ENCODE measurements around the gene FAM217B.
A peak's percentile ranks its signal among the peaks of the same experiment; 100 is the strongest.

FAM217B gene, protein sequence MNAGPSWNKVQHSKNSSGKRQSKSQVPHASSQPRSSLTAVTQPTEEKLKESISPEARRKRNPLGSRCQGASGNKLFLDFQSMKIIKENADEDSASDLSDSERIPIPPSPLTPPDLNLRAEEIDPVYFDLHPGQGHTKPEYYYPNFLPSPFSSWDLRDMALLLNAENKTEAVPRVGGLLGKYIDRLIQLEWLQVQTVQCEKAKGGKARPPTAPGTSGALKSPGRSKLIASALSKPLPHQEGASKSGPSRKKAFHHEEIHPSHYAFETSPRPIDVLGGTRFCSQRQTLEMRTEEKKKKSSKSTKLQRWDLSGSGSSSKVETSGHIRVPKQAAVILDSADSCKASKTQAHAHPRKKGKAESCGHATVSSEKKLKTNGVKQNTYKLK

DNA sequence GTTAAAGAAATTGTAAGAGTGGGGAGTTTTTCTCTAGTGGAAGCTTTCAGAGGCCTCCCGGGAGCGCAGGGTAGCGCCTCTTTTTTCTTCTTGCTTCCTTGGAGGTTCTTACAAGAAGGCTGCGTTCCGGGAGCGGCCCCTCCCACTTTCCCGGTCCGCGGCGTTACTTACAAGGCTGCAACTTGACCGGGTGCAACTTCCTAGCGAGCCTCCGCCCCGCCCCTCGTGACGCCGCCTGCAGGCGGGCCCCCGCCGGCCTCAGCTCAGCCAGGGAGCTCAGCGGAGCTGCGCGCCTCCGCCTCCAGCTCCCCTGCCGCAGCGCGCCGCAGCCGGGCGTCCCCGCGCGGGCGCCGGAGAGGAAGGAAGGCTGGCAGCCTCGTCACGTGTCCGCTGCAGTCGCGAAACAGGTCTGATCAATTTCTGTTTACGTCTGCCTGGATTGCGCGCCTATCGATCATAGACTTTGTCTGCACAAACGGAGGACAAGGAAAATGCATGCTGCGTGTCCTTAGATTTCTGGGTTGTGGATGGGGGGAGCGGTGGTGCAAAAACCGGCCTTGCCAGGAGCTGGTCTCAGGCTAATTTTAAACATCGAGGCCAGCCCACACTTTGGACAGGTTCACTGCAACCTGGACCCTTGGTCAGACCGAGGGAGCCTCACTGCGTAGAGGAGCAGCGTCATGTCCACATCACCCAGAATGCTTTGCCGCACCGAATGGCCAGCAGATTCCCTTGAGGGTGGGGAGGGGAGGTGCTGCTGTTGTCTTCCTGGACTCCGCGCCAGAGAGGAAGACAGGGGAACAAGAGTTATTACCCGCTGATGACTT is at the start of gene FAM217B, which contains the start of gene PPP1R3D:
Gene FAM217B, plus strand, starts transcription at position 261 of the 827 bp plus-strand sequence. CDS start 3,555 bp downstream, outside the sequence.
Gene PPP1R3D, minus strand, starts transcription at position 177 of the 827 bp plus-strand sequence. CDS start 374 bp downstream, outside the sequence.
- peak; percentile 89 for DNase-seq

DNA sequence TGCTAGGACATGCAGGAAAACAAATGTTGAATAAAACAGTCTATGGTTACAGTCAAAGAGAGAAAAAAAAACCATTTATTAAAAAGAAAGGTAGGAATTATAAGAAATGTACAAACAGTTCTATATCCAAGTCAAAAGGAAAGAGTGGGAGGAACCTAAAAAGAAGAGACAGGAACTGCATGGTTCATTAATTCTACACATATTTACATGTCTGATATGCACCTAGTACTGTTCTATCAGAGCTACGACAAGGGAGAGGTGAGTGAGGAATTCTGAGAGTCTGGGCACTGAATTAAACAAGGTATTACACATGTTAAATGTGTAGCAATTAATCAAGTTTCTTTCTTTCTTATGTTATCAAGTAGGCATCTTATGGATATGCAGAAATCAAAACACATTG is 48.6 kb upstream of the FAM217B start:
- no peak for DNase-seq

DNA sequence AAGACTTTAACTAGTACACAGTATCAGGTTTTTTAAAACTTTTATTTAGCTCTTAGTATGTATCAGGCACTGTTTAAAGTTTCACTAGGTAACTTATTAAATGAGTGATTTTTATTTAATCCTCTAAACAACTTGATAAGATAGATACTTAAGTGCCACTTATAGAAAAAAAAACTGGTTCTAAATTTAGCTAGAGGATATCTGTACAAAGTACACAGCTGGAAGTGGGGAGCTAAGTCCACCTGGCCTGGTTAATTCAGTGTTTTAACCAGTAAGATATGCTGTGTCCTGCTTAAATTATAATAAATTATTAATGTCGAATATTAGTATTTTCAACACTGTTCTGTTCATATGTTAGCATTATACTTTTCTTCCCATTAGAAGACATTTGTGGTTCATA is 44.3 kb upstream of the FAM217B start:
- no peak for DNase-seq

DNA sequence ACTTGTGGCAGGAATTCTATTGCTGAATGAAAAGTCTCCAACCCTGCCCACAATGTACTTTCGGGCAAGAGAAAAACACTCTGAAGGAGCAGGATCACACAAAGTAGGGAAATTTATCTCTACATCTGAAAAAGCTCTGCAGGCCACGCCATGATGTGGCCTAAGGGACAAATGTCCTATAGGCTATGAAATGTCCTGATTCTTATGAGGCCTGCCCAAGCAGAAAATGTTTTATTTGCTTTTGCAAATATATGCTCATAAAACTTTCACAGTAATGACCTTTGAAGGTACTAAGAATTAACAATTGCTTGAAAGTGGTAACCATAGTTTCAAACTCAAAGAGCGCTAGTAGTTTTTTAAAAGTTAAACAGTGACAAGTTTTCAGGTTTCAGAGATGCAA is 37.7 kb upstream of the FAM217B start:
- no peak for DNase-seq

DNA sequence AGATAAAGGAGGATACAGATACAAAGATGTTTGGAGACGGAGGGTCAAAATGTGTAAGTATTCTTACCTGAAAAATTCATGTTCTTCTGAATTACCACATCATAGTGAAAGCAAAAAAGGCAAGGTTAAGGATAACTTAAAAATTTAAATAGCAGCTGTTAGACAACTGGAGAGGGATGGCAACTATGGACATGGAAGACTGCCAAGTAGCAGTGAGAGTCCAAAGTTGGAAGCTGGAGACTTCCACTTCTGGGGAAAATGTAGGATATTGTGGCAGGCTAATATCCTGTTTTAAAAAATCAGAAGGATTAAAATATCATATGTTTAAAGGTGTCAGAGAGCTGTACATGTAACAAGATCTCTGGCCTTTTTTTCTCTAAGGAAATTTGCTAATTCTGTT is 36.6 kb upstream of the FAM217B start:
- no peak for DNase-seq

DNA sequence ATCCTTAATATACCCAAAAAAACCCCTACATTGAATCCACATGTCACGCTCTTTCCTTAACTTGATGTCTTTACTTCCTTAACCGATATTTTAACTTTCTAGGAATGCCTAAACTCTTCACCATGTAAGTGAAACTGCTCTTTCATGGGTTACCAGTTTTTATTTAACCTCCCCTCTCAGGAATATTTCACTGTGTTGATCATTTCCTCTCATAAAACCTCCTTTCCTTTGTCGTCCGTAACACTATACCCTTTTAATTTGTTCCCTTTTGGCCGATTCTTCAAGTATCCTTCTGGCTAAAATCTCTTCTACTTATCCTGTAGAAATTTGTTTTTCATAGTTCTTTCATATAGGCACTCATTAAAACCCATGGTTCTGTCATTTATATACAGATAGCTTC is 31.3 kb upstream of the FAM217B start:
- DNase-seq, result no peak

DNA sequence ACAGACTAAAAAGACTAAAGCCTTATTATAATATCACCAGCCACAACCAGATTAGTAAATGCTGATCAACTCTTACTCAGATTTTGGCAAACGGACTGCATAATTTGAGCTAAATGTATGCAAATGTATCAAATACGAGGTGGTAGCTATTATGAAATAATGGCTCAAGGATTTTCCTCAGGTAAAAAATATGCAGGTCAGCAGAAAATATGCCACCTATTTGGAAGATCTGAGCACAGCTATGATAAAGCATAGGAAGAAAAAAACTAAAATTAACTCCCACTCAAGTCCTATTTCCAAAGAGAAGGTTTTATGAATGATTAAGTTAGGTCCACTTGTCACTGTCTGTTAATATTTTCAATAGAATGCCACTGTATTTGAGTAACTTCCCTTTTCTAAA is 29.1 kb upstream of the FAM217B start:
- no peak for DNase-seq

DNA sequence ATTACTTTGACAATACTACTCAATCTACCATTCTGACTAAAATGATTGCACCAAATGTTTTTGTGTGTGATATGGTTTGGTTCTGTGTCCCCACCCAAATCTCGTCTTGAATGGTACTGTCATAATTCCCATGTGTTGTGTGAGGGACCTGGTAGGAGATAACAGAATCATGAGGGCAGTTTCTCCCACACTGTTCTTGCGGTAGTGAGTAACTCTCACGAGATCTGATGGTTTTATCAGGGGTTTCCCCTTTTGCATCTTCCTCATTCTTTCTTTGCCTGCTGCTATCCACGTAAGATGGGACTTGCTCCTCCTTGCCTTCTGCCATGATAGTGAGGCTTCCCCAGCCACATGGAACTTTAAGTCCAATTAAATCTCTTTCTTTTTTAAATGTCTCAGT is 27.6 kb upstream of the FAM217B start:
- DNase-seq, result no peak

DNA sequence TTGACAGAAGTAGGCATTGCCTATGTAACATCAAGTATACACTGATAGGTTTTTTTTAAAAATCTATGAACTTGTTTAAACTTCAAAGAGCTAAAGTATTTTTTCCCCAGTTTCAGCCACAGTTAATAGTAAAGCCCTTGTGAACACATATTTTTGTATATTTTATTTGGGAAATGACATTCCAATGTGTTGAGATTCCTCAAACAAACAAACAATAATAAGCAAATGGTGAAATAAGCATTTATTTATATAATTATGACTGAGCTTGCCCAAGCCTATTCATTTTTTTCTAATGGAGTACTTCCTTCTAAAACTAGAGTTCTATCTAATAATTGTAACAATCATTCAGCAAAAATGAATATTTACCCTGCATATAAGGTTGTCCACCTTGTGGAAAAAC is 19.2 kb upstream of the FAM217B start:
- no peak for DNase-seq

DNA sequence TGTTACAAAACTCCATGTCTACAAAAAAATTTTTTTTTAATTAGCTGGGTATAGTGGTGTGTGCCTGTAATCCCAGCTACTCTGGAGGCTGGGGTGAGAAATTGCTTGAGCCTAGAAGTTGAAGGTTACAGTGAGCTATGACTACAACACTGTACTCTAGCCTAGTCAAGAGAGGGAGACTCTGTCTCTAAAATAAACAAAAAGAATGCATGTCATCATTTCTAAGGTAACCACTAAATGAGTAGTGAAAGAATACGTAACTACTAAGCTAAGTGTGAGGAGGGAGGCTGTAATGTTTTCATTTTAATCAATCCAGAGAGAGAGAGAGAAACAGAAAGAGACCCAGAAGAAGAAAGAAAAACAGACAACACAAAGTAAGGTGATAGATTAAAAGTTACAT is 16.7 kb upstream of the FAM217B start:
- DNase-seq, result no peak

DNA sequence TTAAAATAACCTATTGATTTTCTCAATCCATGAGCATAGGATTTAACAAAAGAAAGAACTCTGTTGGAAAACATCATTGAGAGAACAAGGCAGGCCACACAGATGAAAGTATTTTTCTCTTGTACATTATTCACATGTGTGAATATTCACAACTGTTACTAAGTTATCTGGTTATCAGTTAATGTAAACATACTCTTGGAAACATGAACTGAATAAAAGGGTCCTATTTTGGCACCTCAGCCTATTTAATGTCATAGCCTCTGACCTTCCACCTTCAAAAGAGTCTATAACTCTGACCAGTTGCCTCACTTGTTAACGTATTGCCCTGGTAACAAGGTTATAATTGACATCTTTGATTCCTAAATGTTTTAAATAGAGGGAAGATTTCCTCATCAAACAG is 14.8 kb upstream of the FAM217B start:
- DNase-seq, result no peak

DNA sequence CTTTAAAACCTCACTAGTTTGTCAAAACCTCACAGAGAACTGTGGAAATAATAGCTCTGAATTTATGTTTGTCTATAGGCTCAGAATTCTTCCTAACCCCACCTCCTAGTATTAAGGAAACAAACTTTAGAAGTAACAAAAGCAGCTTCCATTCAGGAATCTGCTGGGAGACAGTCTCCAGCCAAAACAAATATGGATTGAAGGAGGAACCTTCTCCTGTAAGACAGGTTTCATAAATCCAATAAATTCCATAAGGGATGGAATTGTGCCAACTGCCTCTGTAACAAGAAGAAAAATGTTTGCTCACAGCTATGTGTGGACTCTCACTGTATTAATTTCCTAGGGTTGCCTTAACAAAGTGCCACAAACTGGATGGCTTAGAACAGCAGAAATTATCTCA is 14.3 kb upstream of the FAM217B start:
- DNase-seq, result no peak

DNA sequence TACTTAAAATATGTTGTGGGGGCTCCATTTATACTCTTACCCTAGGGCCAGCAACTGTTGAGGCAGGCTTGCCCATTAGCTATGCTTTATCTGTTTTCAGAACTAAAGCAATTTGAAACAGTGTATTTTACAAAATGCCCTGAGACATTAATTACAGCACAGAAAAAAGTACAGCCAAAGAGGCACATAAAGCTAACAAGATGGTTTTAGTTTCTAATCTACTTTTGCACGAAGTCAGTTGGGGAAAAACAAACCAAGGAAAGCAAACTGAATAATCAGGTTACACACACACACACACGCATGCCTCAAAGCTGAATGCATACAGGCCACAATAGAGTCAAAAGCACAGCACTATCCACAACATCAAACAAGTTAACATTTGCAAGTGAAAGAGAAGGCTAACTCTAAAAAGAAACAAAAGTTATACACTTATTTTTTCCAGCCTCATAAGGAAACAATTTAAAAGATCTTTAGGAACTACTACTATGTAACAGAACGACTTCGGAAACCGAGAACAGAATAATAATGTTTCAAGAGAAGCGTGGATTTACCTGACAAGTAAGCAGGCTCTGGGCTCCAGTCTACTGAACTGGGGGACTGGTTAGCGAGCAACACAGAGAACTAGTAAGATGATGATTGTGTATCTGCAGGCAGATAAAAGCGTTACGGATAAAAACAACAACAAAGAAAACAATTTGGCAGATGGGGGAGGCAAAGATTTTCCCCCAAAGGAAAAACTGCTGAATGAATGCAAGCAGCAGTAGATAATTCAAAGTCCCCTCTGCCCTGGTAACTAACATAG is 8.5 kb upstream of the FAM217B start:
- no peak for DNase-seq

DNA sequence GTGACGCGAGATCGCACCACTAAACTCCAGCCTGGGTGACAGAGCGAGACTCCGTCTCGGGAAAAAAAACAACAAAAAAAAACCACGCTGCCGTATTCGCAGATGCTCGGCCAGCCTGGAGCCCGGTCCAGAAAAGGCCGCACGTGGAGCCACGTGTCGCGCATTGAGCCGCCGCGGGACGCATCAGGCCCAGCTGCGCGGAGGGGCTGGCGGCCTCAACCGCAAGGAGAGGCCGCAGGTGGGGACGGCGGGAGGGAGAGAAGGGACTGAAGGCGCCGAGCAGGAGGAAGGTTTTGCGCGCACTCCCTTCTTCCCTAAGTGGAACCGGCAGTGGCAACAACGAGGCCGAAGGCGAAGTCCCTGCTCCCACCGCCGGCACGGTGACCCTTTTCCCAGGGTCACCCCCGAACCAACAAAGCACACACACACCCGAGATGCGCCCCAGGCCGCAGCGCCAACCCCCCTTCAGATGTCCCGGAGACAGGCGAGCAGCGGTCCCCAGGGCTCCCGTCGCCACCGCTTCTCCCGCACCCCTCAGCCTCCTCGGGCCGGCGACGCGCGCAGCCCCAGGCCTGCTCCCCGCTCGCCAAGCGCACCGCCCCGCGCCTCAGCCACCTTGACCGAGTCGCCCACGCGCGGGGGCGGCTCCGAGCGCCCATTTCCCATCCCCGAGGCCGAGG is 7.4 kb upstream of the FAM217B start:
- DNase-seq, result no peak

DNA sequence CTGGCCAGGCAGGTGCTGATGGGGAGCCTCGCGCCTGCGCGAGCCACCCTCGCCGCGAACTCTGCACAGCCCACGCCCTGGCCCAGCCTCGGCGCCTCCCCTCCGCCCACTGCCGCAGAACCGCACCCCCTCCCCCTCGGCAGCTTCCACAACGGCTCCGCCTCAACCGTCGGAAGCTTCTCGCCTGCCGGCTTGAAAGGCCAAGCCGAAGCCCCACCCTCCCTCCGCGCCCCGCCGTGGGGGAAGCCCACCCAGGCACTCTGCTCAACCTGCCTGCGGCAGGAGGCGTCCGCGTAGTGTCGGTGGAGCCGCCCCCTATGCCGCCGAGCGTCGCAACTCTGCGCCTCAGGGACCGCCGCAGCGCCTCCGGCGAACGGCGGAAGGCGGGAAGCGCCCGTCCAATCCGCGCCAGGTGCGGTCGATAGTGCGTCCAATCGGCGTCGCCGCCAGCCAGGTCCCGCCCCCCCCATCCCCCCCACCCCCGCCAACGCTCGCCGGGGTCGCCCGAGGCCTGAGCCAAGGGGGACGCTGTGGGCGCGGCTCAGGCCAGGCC is 6.8 kb upstream of the FAM217B start, which contains the start of gene SYCP2:
Gene SYCP2, minus strand, starts transcription at position 342 of the 553 bp plus-strand sequence. CDS start 11,224 bp downstream, outside the sequence.
- no peak for DNase-seq

DNA sequence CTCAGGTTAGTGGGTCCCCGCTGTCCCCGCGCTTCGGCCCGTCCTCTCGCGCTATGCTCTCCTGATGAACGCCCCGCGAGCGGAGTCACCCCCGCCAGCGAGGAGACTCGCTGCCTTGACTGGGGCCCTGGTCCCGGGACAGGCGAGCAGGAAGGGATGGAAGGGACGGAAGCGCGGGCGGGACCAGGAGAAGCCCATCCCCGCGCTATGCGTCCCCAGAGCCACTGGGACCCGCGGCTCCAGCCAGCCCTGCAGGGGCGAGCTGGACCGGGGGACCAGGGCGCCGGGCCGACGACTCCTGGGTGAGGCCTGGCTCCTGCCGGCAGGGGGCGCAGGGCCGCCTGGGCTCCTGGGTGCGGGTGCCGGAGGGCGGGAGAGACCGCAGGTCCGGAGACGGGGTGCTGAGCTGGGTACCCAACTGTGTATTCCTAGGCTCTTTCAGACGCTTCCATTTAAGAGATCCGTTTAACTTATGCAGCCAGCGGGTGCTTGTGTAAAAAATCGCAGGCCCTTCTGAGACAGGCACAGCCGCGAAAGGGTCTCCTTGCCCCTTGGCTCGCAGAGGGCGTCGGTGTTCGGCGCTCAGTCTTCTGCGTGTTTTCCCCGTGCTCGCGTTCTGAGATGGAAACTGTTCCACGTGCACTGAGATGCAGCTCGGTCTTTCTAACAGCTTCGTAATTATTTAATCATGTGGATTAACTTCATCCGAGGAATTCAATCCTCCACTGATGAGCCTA is 6.2 kb upstream of the FAM217B start:
- DNase-seq, result peak; percentile 67

DNA sequence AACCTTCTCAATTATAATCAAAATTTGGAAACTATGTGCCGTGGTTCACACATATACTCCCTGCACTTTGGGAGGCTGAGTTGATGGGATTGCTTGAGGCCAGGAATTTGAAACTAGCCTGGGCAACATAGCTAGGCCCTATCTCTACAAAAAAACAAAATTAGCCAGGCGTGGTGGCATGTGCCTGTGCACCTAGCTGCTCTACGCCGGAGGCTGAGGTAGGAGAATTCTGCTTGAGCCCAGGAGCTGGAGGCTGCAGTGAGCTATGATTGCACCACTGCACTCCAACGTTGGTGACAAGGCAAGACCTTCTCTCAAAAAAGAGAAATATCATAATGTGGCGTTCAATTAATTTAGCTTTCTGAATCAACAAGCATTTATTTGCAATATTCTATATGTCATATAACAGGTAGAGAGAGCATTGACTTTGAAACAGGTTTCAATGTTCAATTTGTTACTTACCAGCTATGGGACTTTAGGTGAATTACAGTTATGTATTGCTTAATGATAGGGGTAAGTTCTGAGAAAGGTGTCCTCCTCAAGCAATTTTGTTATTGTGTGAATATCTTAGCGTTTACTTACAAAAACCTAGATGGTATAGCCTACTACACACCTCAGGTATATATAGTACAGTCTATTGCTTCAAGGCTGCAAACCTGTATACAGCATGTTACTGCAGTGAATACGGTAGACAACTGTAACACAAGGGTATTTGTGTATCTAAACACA is 4.6 kb upstream of the FAM217B start:
- no peak for DNase-seq

DNA sequence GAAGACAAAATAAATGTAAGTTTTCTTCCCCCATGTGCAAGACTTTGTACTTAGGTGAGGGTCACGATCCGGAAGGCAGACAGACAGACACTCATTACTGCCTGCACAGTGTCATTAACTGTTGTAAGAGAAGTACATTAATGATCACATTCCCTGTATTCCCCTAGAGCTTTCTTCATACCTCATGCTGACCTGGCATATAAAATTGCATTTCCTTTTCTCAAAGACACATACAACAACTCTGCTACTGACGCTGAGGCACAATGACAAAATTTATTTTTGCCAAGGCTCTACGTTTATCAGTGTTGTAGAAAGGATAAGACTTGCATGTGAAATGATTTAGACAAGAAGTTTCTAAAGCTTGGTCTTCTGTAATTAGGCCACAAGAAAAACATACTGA is 3.8 kb upstream of the FAM217B start:
- no peak for DNase-seq

DNA sequence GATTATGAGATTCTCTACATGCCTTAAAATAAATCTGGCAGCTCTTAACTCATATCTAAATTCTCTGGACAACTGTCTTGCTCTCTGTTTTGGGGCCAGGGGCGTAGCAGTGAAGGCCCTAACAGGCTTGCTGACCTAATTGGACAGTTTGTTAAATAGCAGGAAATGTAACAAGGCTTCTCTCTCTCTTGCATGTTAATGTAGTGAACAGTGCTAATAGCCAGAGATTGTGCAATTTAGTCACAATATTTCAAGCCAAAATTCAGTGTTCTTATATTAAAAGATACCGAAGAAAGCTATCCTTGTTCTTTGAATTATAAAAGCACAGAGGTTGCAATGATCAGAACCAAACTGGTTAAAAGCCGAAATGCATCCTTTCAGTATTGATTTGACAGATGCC is 3.0 kb upstream of the FAM217B start:
- DNase-seq, result no peak

DNA sequence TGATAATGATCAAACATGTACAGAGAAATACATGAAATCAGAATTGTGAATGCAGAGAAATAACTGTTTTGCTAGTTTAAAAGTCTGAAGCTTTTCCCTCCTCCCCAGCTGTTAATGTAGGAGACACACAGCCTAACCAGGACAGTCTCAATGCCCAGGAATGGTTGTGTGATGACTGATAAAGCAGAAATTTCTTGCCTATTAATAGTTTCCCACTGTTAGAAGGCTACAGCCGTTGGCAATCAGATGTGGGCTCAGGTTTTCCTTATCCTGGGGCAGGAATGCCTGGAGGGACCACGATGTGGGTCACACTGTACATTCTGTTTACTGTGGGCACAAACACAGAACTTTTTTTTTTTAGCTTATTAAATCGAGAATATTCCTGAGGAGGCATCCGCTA is 2.0 kb upstream of the FAM217B start:
- DNase-seq, result no peak

DNA sequence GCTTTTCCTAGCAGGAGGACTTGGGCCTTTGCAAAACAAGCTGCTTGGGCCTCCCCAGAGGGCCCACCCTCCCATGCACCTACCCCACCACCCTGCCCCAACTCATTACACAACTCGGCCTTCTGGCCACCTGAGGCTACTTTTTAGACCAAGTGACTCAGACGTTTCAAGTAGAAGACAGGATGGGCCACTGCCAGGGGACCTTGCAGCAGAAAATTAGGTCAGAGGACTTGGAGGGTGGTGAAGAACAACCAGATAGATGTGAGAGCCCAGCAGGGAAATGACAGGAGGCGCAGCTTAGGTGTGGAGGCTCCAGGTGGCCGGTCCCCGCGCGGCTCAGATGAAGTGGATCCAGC is 1.5 kb upstream of the FAM217B start:
- DNase-seq, result no peak
